ENCODE data around the gene NDUFAF5.

Gene NDUFAF5

GRCh38 chr20:13822459-13822858 is 37.6 kb downstream of the NDUFAF5 start:
- no peak for DNase-seq (ENCODE audit: low spot score)

GRCh38 chr20:13824459-13824858 is 39.6 kb downstream of the NDUFAF5 start:
- DNase-seq (ENCODE audit: low spot score) = no peak

- no peak for DNase-seq (ENCODE audit: low spot score)
These were observed 40.6 kb downstream of the NDUFAF5 start for GRCh38 chr20:13825465-13825864.

- DNase-seq (ENCODE audit: low spot score) = no peak
These were observed 46.6 kb downstream of the NDUFAF5 start for GRCh38 chr20:13831476-13831875.

- DNase-seq (ENCODE audit: low spot score) = no peak
These were observed 53.8 kb downstream of the NDUFAF5 start for GRCh38 chr20:13838664-13839063.

- DNase-seq (ENCODE audit: low spot score) = no peak
These were observed 54.7 kb downstream of the NDUFAF5 start for GRCh38 chr20:13839421-13840092.

GRCh38 chr20:13840093-13840465 is 55.3 kb downstream of the NDUFAF5 start:
- no peak for DNase-seq (ENCODE audit: low spot score)

- DNase-seq (ENCODE audit: low spot score) = no peak
These were observed 56.4 kb downstream of the NDUFAF5 start for GRCh38 chr20:13841206-13841605.

- DNase-seq (ENCODE audit: low spot score) = no peak
These were observed 59.5 kb downstream of the NDUFAF5 start for GRCh38 chr20:13844296-13844695.

- DNase-seq (ENCODE audit: low spot score) = no peak
These were observed 66.5 kb downstream of the NDUFAF5 start for GRCh38 chr20:13851279-13851678.

- no peak for DNase-seq (ENCODE audit: low spot score)
These were observed 67.5 kb downstream of the NDUFAF5 start for GRCh38 chr20:13852306-13852705.

- DNase-seq (ENCODE audit: low spot score) = no peak
These were observed 70.8 kb downstream of the NDUFAF5 start for GRCh38 chr20:13855613-13856012.

GRCh38 chr20:13856354-13856753 is 71.5 kb downstream of the NDUFAF5 start:
- no peak for DNase-seq (ENCODE audit: low spot score)

- DNase-seq (ENCODE audit: low spot score) = no peak
These were observed 72.5 kb downstream of the NDUFAF5 start for GRCh38 chr20:13857304-13857703.

GRCh38 chr20:13857961-13858360 is 73.1 kb downstream of the NDUFAF5 start:
- no peak for DNase-seq (ENCODE audit: low spot score)

- no peak for DNase-seq (ENCODE audit: low spot score)
These were observed 73.6 kb downstream of the NDUFAF5 start for GRCh38 chr20:13858439-13858838.

GRCh38 chr20:13858871-13859270 is 74.0 kb downstream of the NDUFAF5 start:
- DNase-seq (ENCODE audit: low spot score) = no peak

- DNase-seq (ENCODE audit: low spot score) = no peak
These were observed 77.4 kb downstream of the NDUFAF5 start for GRCh38 chr20:13862245-13862644.

- DNase-seq (ENCODE audit: low spot score) = no peak
These were observed 78.4 kb downstream of the NDUFAF5 start for GRCh38 chr20:13863244-13863643.

- no peak for DNase-seq (ENCODE audit: low spot score)
These were observed 80.3 kb downstream of the NDUFAF5 start for GRCh38 chr20:13865156-13865555.

- no peak for DNase-seq (ENCODE audit: low spot score)
These were observed 81.0 kb downstream of the NDUFAF5 start for GRCh38 chr20:13865791-13866351.

GRCh38 chr20:13868331-13868730 is 83.5 kb downstream of the NDUFAF5 start:
- no peak for DNase-seq (ENCODE audit: low spot score)

GRCh38 chr20:13870170-13870748 is 85.4 kb downstream of the NDUFAF5 start:
- DNase-seq (ENCODE audit: low spot score) = no peak
